Glomerular endothelial cell (primary cell): ENCODE results near the gene MXI1. TPM values are rescaled to one million over a fixed set of nuclear protein-coding genes. Genes with fewer than 3 reads are reported as not detected.
"Not testable (repeated sequence)": the region's sequence is repeated elsewhere in the genome, so short reads cannot be mapped to it uniquely, and the experiment has no call there.

Experiments used
- DNase-seq: peaks from one replicate; pipeline ENCODE4 v3.0.0-alpha.2; 2011; ENCODE audit warnings: low read depth, low spot score; ENCODE audit errors: extremely low read depth
- total RNA-seq: library from RNA; depleted of rRNA; stranded (reverse); fragments of >200 nt; gene quantifications from 2 replicates; pipeline ENCODE4 v1.2.3, GENCODE V29; 2015

The MXI1 gene
- total RNA-seq, 1 donor from 2014 or later: 3.3 TPM

- not testable (repeated sequence) for DNase-seq
Measured at GRCh38 chr10:110272995-110273394, 65.6 kb downstream of the MXI1 start.

- DNase-seq: no peak
Measured at GRCh38 chr10:110273474-110273873, 66.1 kb downstream of the MXI1 start.

DNA sequence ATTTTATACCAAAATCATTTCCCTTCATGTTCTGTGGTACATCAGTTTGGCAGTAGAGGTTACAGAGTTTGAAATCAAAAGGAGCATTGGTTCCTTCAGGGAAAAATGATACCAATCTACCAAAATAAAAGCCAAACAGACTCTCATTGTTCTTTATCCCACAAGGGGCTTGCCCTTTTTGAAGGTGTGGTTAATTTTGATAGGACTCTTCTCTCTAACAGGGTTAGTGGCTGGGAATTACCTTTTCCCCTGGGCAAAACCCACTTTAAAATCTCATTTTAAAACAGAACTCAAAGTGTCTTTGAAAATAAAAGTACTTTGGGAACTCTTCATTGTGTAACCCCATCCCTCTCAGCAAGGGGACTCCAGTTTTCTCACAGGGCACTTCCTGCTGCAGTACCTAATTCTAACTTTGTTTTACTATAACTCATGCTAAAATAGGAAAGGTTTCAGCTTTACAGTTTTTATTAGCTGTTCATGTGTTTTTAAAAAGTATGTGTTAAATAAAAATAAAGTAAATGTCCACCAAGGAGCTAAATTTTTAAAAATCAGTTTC lies 66.7 kb downstream of the MXI1 start:
- DNase-seq: no peak

GRCh38 chr10:110274647-110275046 lies 67.2 kb downstream of the MXI1 start:
- no peak for DNase-seq

- DNase-seq: no peak
Measured at GRCh38 chr10:110275128-110275729, 67.8 kb downstream of the MXI1 start.

GRCh38 chr10:110276603-110277002 lies 69.2 kb downstream of the MXI1 start:
- no peak for DNase-seq

DNA sequence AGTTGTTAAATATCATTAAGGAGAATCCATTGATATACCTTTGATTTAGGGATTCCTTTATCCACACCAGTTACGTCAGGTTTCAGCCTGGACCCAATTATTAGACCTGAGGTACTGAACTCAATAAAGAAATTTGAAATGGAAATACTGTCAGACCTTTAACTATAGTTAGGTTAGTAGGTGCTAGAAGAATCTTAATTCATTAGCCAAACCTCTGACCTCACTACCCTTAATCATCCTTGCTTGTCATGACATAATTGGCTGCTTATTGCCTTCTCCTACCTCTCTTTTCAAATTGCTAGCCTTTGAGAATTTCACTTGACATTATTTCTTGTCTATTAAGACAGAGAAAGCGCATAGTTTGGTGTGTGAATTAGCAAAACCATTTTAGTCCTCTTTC lies 70.2 kb downstream of the MXI1 start:
- DNase-seq: no peak

GRCh38 chr10:110278562-110279406 lies 71.4 kb downstream of the MXI1 start:
- DNase-seq: no peak

DNA sequence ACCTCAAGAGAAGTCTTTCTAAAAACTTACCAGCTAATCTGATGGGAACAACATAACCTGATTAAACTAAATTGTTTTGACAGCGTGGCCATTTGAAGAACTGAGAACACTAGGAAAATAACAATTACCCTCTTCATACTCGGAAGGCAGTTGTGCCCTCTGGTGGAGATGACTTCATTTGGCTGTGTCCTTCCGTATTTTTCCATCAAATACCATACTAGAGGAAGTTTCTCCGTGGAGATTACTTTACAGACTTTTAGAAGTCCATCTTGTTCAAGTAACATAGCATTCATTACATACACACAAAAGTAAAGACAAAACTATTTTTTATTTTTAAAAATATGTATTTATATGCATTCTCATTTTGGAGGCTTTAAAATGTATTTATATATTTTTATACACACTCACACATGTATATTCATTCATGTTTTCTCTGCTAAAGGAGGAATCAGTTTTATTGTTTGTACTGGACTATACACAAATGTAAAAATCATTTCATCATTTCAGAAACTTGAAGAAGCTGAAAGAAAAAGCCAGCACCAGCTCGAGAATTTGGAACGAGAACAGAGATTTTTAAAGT lies 72.1 kb downstream of the MXI1 start:
- DNase-seq: peak; percentile 56

GRCh38 chr10:110284262-110284661 lies 76.9 kb downstream of the MXI1 start:
- no peak for DNase-seq

- DNase-seq: no peak
Measured at GRCh38 chr10:110285501-110285900, 78.1 kb downstream of the MXI1 start.

DNA sequence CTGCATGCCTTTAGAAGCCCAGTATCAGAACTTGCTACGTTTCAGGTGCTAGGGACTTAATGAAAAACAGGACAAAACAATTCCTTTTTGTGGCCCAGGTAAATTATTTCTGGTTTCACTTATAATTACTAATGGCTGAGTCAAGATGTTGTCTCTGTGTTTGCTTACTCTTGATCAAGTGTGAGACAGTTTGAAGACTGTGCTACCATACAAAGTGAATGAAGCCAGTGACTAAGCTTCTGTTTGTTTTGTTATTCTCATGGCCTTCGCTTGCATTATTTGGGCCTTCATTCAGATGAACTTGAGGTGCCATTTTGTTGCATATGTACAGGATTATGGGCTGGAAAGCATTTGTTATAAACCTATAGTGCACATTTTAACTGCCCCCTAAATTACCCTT lies 79.4 kb downstream of the MXI1 start:
- DNase-seq: no peak

DNA sequence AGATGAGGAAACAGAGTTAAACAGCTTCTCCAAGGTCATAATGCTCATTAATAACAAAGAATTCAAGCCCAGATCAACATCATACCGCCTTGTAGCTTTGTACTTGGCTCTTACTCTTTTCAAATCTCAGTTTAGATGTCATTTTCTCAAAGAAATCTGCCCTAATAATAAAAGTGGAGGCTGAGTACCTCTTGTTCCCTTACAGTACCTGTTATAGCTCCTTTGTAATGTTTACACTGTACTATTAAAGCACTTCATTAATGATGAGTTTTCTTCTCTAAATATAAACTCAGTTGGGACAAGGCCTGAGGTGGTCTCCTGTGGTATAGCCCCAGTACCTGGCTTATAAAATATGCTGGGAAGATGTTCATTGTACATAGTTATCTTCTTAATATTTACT lies 89.6 kb downstream of the MXI1 start:
- no peak for DNase-seq

DNA sequence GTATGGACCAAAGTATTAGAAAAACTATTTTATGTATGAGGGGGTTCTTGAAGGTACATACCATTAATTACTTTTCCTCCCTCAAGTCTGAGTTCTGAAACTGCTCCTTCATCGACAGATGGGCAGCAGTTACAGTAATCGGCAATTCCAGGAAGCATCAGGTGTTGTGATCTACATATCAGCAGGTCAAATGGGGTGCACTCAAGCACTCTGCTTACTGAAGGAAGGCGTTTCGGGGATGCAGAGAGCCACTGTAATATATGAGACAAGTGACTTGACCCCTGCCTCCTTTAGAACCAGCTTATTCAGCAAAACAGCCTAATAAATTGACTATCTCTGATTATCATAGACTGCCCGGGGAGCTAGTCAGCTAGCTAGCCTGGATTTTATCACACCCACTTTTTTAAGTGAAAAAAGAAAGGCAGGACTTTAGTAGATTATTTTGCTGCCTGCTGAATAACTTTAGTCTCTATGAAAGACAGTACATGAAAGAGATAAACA lies 93.1 kb downstream of the MXI1 start:
- DNase-seq: no peak

GRCh38 chr10:110303681-110304080 lies 96.3 kb downstream of the MXI1 start:
- DNase-seq: no peak

DNA sequence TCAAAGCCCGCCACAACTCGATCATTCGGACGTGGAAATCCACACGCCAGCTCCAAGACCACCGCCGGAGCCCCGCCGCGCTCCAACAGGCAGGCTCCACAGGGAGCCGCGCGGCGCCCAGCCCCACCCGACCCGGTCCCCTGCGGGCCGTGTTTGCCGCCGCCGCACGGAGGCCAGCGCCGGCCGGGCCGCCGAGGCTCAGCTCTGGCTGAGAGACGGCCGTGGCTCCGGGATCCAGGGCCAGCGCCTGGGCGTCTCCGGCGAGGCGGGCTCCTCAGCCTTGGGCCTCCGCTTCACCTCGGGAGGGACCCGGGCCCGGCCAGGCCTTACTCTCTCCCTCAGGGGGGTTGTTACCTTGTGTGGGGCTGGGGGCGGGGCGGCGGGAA lies 97.0 kb downstream of the MXI1 start:
- no peak for DNase-seq

GRCh38 chr10:110304780-110305421 lies 97.5 kb downstream of the MXI1 start, which contains the start of gene SMNDC1:
SMNDC1 (minus strand) TSS chr10:110304920; CDS start chr10:110303587, 1,333 bp downstream.
- peak; percentile 96 for DNase-seq

DNA sequence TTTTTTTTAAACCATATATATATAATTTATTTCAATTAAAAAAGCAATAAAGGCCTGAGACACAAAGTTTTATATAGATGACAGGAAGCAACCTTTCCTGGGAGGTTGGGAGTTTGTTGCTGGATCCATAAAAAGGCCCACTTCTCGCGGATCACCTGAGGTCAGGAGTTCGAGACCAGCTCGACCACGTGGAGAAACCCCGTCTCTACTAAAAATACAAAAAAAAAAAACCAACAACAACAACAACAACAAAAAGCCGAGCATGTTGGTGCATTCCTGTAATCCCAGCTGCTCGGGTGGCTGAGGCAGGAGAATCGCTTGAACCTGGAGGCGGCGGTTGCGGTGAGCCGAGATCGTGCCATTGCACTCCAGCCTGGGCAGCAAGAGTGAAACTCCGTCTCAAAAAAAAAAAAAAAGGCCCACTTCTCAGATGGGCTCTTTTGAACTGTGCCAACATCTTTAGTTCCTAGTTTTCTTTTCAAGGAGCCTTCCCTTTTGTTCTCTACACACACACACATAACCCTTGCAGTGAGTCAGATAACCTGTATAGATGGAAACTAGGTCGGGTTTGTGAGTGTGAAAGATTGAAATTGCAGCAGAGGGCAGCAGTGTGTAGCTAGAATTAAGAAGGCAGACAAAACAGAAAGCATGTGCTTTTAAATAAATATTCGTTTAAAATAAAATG lies 98.5 kb downstream of the MXI1 start:
- DNase-seq: peak; percentile 89

DNA sequence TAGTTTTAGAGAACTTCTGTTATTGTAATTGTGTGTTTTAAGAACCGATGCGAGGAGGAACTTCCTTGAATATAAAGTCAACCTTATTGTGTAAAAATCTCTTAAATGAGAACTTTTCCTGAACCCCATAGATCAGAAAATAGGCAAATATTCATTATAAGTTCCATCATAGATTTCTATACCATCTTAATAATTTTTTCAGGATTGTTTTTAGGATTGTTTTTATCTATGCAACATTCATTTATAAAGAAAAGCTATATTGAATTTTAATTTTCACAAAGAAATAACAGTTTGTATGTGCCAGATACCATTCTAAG lies 99.0 kb downstream of the MXI1 start:
- no peak for DNase-seq

GRCh38 chr10:110307805-110308204 lies 100.4 kb downstream of the MXI1 start:
- no peak for DNase-seq
